Activated CD8-positive, alpha-beta memory T cell treated with anti-CD3 and anti-CD28 coated beads, Interleukin-2, amount 50 U/mL, for 24 hours (primary cell): Measurements from ENCODE around the gene TM9SF3.
"Not testable (repeated sequence)": the region's sequence is repeated elsewhere in the genome, so short reads cannot be mapped to it uniquely, and the experiment has no call there.

Experiments used
- DNase-seq: peaks from one replicate; pipeline ENCODE4 v3.0.0-alpha.2; 2020; ENCODE audit errors: extremely low read depth

TM9SF3 gene

GRCh38 chr10:96600337-96600736 lies 13.5 kb upstream of the TM9SF3 start:
- no peak for DNase-seq

- DNase-seq, result no peak
Measured at GRCh38 chr10:96598846-96599245, 12.0 kb upstream of the TM9SF3 start.

DNA sequence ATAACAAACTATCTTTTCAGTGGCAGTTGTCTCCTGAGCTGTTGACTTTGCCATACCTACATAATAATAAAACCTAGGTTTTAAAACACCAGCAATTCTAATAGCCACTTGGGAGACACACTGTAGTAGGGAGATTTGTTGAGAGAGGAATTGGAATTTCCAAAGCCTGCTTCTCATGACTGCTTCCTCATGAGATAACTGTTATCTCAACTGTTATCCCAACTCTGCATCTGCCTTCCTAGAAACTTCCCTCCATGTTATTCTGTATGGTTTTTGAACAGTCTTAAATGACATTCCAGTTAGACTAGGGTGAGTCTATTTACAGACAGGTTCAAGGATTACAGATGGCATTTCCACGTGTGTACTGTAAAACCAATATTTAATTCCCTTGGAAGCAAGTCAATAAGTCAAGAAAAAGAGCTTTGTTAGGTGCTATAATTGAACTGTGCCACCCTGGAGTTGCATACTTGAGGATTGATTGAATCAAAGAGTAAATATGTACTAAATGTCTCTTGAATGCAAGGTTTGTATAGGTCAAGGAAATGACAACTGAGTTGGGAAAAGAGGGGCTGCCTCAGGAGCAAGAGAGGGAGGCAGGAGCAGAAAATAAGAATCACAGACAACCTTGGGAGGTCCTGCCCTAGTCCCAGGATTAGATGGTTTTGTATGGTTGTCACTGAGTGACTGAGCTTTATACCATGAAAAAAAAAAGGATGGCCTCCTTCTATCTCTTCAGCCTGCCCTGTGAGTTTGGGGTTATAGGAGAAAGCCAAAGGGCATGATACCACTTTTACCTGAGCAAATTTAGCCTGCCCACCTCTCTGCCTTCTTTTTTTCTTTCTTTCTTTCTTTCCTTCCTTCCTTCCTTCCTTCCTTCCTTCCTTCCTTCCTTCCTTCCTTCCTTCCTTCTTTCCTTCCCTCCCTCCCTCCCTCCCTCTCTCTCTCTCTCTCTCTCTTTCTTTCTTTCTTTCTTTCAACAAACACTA lies 9.9 kb upstream of the TM9SF3 start:
- no peak for DNase-seq

GRCh38 chr10:96595741-96596140 lies 8.9 kb upstream of the TM9SF3 start:
- DNase-seq, result no peak

- no peak for DNase-seq
Measured at GRCh38 chr10:96591946-96592345, 5.1 kb upstream of the TM9SF3 start.

- no peak for DNase-seq
Measured at GRCh38 chr10:96588616-96589419, 2.0 kb upstream of the TM9SF3 start.

DNA sequence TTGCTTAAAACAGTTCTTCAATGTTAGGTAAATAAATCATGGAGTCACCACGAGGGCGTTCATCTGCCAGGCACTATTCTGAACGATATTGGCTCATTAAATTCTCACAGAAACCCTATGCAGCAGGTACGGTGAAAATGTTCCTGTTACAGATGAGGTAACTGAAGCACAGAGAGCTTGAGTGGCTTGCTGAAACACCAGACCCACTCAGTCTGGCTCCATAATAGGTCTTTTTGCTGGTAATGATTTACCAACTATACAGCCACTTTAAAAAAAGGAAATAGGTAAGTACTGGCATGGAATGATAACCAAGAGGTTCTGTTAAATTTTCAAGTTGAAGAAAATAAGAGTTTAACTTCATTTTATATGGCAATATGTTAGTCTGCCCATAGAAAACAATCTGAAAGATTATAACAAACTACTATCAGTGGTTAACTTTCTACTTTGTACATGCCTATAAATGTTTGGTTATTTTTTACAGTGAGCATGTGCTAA lies 1.3 kb upstream of the TM9SF3 start:
- DNase-seq, result no peak

DNA sequence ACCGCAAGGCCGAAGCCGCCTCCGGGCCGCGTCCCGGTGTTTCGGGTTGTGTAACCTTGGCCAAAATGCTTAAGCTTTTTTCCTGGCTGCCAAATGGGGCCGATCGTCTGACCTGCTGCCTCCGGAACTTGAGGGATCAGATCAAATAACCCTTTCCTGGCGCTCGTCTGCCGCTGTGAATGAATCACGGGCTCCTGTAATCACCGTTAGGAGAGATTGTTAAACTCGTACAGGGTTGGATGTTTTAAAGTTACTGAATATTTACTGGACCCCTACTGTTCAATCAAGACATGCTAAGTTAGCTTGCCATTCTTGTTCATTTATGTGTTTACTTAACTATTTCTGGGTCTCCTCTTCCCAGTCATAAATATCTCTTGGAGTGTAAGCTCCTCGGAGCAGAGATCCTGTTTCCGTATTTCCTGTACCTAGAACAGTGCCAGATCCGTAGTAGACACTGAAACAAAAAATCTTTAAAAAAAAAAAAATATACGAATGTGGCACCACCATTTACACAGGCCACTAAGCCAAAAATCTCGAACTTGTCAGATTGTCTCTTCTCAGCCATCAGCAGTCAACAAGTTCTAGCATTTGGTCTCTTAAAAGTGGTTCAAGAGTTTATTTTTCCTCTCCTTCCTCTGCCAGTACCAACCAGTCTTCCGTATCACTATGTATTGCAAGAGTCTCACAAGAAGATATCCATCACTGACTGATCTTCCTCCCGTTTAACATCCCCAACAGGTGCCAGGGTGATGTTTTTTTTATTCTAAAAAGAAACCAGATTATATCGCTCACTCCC lies 650 bp upstream of the TM9SF3 start:
- peak; percentile 18 for DNase-seq

DNA sequence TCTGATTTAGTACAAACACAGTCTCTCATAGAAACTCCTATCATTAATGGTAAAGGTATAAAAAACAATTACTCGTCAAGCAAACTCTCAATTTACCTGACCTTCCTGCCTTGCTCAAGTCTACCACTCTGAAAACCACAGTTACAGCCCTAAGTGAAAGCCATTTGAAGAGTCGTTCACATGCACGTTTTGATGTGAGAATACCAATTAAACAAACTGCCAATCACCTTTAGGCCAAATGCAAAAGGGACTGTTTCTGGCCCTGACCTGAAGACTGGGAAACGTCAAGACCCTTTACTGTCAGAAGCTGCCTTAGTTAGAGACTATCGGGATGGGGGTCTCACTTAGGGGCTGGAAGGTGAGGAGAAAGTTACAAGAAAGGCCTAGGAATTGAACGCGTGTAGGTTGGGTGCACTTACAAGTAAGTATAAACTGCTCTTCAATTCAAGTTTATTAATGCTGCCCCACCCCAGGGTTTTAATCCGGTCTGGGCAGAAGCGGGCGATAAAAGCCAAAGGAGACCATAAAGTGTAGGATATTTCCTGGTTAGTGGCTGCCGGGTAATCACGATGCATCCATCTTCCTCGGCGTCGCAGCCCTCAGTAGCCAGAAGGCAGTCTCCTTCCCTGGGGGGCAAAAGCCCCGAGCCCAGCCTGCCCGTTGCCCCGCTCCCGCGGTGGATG lies 935 bp downstream of the TM9SF3 start:
- no peak for DNase-seq

GRCh38 chr10:96584474-96584873 lies 2.3 kb downstream of the TM9SF3 start:
- DNase-seq, result no peak

DNA sequence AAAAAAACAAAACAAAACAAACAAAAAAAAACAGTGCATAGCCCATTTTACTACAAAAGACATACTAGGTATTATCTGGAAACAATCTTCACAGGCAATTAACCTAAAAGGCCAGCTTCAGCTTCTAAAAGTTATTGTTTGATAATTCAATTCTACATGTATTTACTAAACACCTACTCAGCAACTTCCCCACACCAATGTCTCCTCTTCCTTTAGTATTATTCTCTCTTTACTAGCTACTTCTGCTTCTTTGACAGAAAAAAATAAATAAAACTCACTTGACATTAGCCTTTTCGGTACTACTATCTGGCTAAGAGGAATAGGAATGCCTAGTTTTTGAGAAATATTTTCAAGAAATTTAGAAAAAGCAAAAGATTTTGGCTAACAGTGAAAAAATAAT lies 2.8 kb downstream of the TM9SF3 start:
- no peak for DNase-seq

DNA sequence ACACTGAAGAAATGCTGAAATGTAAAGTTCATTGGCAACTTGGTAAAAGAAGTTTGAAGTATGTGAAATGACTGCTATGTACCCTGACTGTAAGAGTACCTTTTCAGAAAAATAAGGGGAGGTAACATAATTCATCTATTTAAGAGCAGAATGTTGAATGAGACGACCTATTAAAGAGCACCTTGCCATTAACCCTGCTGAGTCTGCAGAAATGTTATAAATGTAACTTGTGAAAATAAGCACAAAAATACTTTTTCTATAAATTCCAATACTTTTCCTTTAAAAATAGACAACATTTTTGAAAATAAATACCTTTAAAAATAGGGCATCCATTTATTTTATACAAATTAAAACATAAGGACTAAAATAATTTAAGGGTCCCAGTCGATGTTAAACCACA lies 7.7 kb downstream of the TM9SF3 start:
- no peak for DNase-seq

DNA sequence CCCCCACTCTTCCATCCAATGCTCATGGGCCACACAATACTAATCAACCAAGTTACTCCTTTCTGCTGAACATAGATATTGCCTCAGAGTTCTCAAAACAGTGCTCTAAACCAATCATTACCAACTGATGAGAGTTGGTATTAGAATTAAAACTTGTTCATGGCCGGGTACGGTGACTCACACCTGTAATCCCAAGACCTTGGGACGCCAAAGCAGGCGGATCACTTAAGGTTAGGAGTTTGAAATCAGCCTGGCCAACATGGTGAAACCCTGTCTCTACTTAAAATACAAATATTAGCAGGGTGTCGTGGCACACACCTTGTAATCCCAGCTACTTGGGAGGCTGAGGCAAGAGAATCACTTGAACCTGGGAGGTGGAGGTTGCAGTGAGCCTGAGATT lies 8.2 kb downstream of the TM9SF3 start:
- no peak for DNase-seq

- DNase-seq, result no peak
Measured at GRCh38 chr10:96578022-96578421, 8.8 kb downstream of the TM9SF3 start.

GRCh38 chr10:96577069-96577468 lies 9.7 kb downstream of the TM9SF3 start:
- no peak for DNase-seq

DNA sequence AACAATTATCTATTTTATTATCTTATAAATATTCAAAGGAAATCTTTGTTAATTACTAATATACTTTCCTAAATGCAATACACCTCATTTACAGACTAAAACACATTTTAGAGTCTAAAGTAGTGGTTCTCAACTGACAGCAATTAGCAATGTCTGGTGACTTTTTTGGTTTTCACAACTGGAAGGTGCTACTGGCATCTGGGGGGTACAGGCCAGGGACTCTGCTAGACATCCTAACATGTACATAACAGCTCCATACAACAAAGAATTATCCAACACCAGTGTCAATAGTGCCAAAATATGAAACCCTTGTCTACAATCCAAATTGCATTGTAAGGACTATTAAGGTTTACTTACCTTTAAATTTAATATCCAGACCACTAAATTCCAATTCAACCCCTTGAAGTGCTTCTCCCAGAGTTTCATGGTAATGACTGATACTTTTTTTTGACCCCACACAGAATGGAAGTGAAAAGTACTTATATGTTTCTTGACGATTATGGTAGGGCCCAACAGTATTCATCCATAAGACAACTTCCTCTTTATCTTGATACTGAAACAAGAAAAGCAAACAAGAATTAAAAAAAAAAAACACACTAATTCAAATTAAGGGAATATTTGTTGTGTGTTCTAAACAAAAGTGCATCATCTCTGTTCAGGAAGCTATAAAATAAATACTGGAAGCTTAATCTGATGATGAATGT lies 10.4 kb downstream of the TM9SF3 start:
- no peak for DNase-seq

GRCh38 chr10:96574564-96574963 lies 12.2 kb downstream of the TM9SF3 start:
- DNase-seq, result not testable (repeated sequence)

GRCh38 chr10:96573036-96573435 lies 13.8 kb downstream of the TM9SF3 start:
- no peak for DNase-seq

DNA sequence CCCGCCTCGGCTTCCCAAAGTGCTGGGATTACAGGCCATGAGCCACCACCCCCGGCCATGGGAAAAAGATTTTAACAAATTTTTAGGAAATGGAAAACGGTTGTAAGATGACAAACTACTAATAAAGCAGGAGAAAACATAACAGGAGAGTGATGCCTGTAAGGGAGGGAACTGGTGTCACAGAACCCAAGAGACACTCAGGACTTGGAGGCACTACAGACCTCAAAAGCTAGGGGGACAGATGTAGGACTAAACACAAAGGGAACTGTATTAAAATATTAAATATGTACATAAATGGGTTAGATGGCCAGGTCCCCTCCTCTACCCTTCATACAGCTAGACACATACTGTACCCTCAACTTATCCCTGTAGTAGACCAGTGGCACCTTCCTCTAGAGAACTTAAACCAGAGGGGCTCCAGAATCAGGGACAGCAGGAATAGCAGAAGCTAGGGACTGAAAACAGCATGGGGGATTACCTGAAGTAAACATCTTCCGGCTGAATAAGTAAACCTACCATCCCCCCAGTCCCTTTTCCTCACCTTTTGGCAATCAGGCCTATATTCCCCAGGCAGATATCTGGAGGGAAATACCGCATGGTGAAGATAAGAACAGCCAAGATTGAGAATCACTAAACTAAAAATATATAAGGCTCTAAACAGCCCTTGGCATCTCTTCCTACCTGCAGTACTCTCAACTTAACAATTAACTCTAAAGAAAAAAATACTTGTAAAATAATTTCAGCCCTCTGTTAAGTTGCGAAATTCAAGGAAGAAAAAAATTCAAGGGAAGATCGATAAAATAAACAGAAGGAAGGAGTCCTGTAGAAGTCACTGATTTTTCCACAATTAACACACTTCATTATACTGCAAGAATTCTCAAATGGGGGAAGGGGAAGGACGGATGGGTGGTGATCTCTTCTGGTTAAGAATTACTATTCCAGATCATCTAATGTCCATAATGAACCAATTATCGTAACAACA lies 15.5 kb downstream of the TM9SF3 start:
- DNase-seq, result no peak
